Measurements from ENCODE around the gene PSMD4. TPM values are rescaled to one million over a fixed set of nuclear protein-coding genes. Genes with fewer than 3 reads are reported as not detected.

The PSMD4 gene
- total and polyA plus RNA-seq, 2 donors (not counting 1 experiment from before 2014, with no cell fraction given), result 136 to 142 TPM

GRCh38 chr1:151255381-151255780 is 847 bp downstream of the PSMD4 start:
- H3K4me1 ChIP-seq (ENCODE audit: control insufficient read depth in 2 of 2, insufficient read depth in 2 of 2, low read length in 2 of 2), result peaks cover 9 to 12% of the 10 kb centered on the region in 2 donors
- DNase-seq (no peak), ATAC-seq (ENCODE audit: low read depth) (no peak)
- ChIA-PET CTCF (interaction anchor here (0.8 to 2.9 kb wide), 7 partner anchors 13 to 155 kb away, joined by 3 to 14 read pairs (median 3); partner anchors contain the start of genes VPS72 and ZNF687), POLR2A (interaction anchor here (0.6 to 1.7 kb wide), 2 partner anchors 28 to 78 kb away, joined by 3 to 6 read pairs; no protein-coding TSS in a partner anchor)
- peak overlapping the region; percentile 80 for H3K4me2 ChIP-seq (replicated peaks; ENCODE audit: low read depth, low read length, poor library complexity, severe bottlenecking)
- no peaks in the 10 kb centered on the region for H3K27me3 Mint-ChIP-seq
- H3K9me3 ChIP-seq (ENCODE audit: control extremely low read depth in 1 of 3, control insufficient read depth in 2 of 3, insufficient read depth in 1 of 3, low read length in 2 of 3), result no peaks in the 10 kb centered on the region
- peak overlapping the region; percentile 72 for H2AFZ ChIP-seq (ENCODE audit: insufficient read depth, low read depth, low read length, poor library complexity, severe bottlenecking)
- H4K20me1 ChIP-seq (ENCODE audit: control insufficient read depth, insufficient read depth, low read length, poor library complexity, severe bottlenecking), result peaks cover 6% of the 10 kb centered on the region
- no peak for TF ChIP-seq EZH2 (IDR thresholded peaks at IDR 0.05; ENCODE audit: borderline replicate concordance, insufficient read depth, low read depth, low read length, poor library complexity, severe bottlenecking)
- TF ChIP-seq, protein P1, sequence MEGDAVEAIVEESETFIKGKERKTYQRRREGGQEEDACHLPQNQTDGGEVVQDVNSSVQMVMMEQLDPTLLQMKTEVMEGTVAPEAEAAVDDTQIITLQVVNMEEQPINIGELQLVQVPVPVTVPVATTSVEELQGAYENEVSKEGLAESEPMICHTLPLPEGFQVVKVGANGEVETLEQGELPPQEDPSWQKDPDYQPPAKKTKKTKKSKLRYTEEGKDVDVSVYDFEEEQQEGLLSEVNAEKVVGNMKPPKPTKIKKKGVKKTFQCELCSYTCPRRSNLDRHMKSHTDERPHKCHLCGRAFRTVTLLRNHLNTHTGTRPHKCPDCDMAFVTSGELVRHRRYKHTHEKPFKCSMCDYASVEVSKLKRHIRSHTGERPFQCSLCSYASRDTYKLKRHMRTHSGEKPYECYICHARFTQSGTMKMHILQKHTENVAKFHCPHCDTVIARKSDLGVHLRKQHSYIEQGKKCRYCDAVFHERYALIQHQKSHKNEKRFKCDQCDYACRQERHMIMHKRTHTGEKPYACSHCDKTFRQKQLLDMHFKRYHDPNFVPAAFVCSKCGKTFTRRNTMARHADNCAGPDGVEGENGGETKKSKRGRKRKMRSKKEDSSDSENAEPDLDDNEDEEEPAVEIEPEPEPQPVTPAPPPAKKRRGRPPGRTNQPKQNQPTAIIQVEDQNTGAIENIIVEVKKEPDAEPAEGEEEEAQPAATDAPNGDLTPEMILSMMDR (IDR thresholded peaks at IDR 0.05), result no peak
- peak overlapping the region; percentile 82 to 97 (median 84) for H3K4me3 ChIP-seq (ENCODE audit: control extremely low read depth in 1 of 5, extremely low read depth in 1 of 5, insufficient read depth in 1 of 5, low read depth in 2 of 5, low read length in 4 of 5)
- H3K4me3 Mint-ChIP-seq, result peak overlapping the region; percentile 97
- no peaks in the 10 kb centered on the region for H3K27me3 ChIP-seq (replicated peaks in 1 of 4; ENCODE audit: control extremely low read depth in 1 of 4, control insufficient read depth in 3 of 4, insufficient read depth in 4 of 4, low read length in 3 of 4)
- H3K79me2 ChIP-seq (ENCODE audit: control insufficient read depth, insufficient read depth, low read length), result peaks cover 64% of the 10 kb centered on the region
- WGBS (ENCODE audit: insufficient coverage), result 60% methylated on average over 10 of the region's 10 CpGs
- peaks cover 0 to 4% of the 10 kb centered on the region in 2 experiments for H3K36me3 ChIP-seq (replicated peaks in 1 of 2; ENCODE audit: control extremely low read depth in 1 of 2, control insufficient read depth in 1 of 2, extremely low read depth in 1 of 2, insufficient read depth in 2 of 2, low read length in 1 of 2)
- H3K9ac ChIP-seq (ENCODE audit: low read length), result peak overlapping the region; percentile 80
- peak overlapping the region in 1 of 2 donors; percentile 85 for H3K27ac ChIP-seq (ENCODE audit: low read length in 2 of 2)
- no peaks in the 10 kb centered on the region for H3K9me3 Mint-ChIP-seq (ENCODE audit: insufficient read depth)
- peak overlapping the region; percentile 97 for H3K27ac Mint-ChIP-seq
- intact Hi-C loops (cut with micrococcal nuclease), result no loop called here
- peaks cover 32% of the 10 kb centered on the region for H3K4me1 Mint-ChIP-seq

- Mint-ChIP-seq H3K27ac (no peak overlapping the region), H3K27me3 (no peaks in the 10 kb centered on the region), H3K9me3 (ENCODE audit: insufficient read depth) (no peaks in the 10 kb centered on the region), H3K4me1 (peaks cover 32% of the 10 kb centered on the region), H3K4me3 (no peak overlapping the region)
- Histone ChIP-seq H3K27me3 (replicated peaks in 1 of 4; ENCODE audit: control extremely low read depth in 1 of 4, control insufficient read depth in 3 of 4, insufficient read depth in 4 of 4, low read length in 3 of 4) (no peaks in the 10 kb centered on the region), H3K4me1 (ENCODE audit: control insufficient read depth in 2 of 2, insufficient read depth in 2 of 2, low read length in 2 of 2) (peaks cover 15 to 16% of the 10 kb centered on the region in 2 donors), H3K27ac (ENCODE audit: low read length in 2 of 2) (no peak overlapping the region), H2AFZ (ENCODE audit: insufficient read depth, low read depth, low read length, poor library complexity, severe bottlenecking) (no peak overlapping the region), H3K9me3 (ENCODE audit: control extremely low read depth in 1 of 3, control insufficient read depth in 2 of 3, insufficient read depth in 1 of 3, low read length in 2 of 3) (no peaks in the 10 kb centered on the region), H3K9ac (ENCODE audit: low read length) (no peak overlapping the region), H3K36me3 (replicated peaks in 1 of 2; ENCODE audit: control extremely low read depth in 1 of 2, control insufficient read depth in 1 of 2, extremely low read depth in 1 of 2, insufficient read depth in 2 of 2, low read length in 1 of 2) (peaks cover 1 to 13% of the 10 kb centered on the region in 2 experiments), H3K4me3 (ENCODE audit: control extremely low read depth in 1 of 5, extremely low read depth in 1 of 5, insufficient read depth in 1 of 5, low read depth in 2 of 5, low read length in 4 of 5) (no peak overlapping the region), H3K4me2 (replicated peaks; ENCODE audit: low read depth, low read length, poor library complexity, severe bottlenecking) (no peak overlapping the region), H4K20me1 (ENCODE audit: control insufficient read depth, insufficient read depth, low read length, poor library complexity, severe bottlenecking) (peaks cover 6% of the 10 kb centered on the region), H3K79me2 (ENCODE audit: control insufficient read depth, insufficient read depth, low read length) (peaks cover 86% of the 10 kb centered on the region)
- WGBS (ENCODE audit: insufficient coverage), result no CpG with 5 or more reads among the region's 2 CpGs
- no peak for DNase-seq
- ChIA-PET POLR2A (no interaction called here), CTCF (no interaction called here)
- no peak for ATAC-seq (ENCODE audit: low read depth)
- intact Hi-C loops (cut with micrococcal nuclease), result no loop called here
- TF ChIP-seq EZH2 (IDR thresholded peaks at IDR 0.05; ENCODE audit: borderline replicate concordance, insufficient read depth, low read depth, low read length, poor library complexity, severe bottlenecking), result no peak
- TF ChIP-seq, protein P1 (IDR thresholded peaks at IDR 0.05), result no peak
Observed at GRCh38 chr1:151259351-151259750, 4.8 kb downstream of the PSMD4 start.

All from B cell (primary cell).